Measurements from ENCODE around the gene CMKLR1. TPM values are rescaled to one million over a fixed set of nuclear protein-coding genes. Genes with fewer than 3 reads are reported as not detected.

CMKLR1 gene
- total RNA-seq, 1 experiment from 2014 or later: not detected

- Histone ChIP-seq H3K27ac (no peak overlapping the region), H3K27me3 (replicated peaks) (no peaks in the 10 kb centered on the region), H3K9me3 (replicated peaks) (no peaks in the 10 kb centered on the region), H3K36me3 (no peaks in the 10 kb centered on the region), H3K4me3 (no peak overlapping the region), H3K4me1 (replicated peaks) (no peaks in the 10 kb centered on the region)
- no peak for DNase-seq (ENCODE audit: low read depth in 1 of 2, low spot score in 2 of 2)
These were observed 18.4 kb downstream of the CMKLR1 start for GRCh38 chr12:108320507-108321293.

- no peak overlapping the region for H3K27ac ChIP-seq
These were observed 19.6 kb downstream of the CMKLR1 start for GRCh38 chr12:108319277-108320234.

GRCh38 chr12:108318472-108319275 lies 20.4 kb downstream of the CMKLR1 start:
- Histone ChIP-seq H3K9me3 (replicated peaks) (no peaks in the 10 kb centered on the region), H3K27me3 (replicated peaks) (no peaks in the 10 kb centered on the region), H3K4me3 (no peak overlapping the region), H3K4me1 (replicated peaks) (no peaks in the 10 kb centered on the region), H3K27ac (no peak overlapping the region), H3K36me3 (no peaks in the 10 kb centered on the region)
- DNase-seq (ENCODE audit: low read depth in 1 of 2, low spot score in 2 of 2): no peak

More at GRCh38 chr12:108319277-108320234, 19.6 kb downstream of the CMKLR1 start:
- no peak overlapping the region for H3K4me3 ChIP-seq
- no peaks in the 10 kb centered on the region for H3K4me1 ChIP-seq (replicated peaks)
- no peaks in the 10 kb centered on the region for H3K27me3 ChIP-seq (replicated peaks)
- DNase-seq (ENCODE audit: low read depth in 1 of 2, low spot score in 2 of 2): no peak
- no peaks in the 10 kb centered on the region for H3K36me3 ChIP-seq
- H3K9me3 ChIP-seq (replicated peaks): no peaks in the 10 kb centered on the region

- Histone ChIP-seq H3K4me1 (replicated peaks) (no peaks in the 10 kb centered on the region), H3K4me3 (no peak overlapping the region), H3K36me3 (no peaks in the 10 kb centered on the region), H3K27me3 (replicated peaks) (no peaks in the 10 kb centered on the region), H3K9me3 (replicated peaks) (no peaks in the 10 kb centered on the region), H3K27ac (no peak overlapping the region)
- DNase-seq (ENCODE audit: low read depth in 1 of 2, low spot score in 2 of 2): no peak
These were observed 21.5 kb downstream of the CMKLR1 start for GRCh38 chr12:108317308-108318234.

GRCh38 chr12:108316176-108317086 lies 22.7 kb downstream of the CMKLR1 start:
- no peak for DNase-seq (ENCODE audit: low read depth in 1 of 2, low spot score in 2 of 2)
- Histone ChIP-seq H3K27ac (no peak overlapping the region), H3K9me3 (replicated peaks) (no peaks in the 10 kb centered on the region), H3K36me3 (no peaks in the 10 kb centered on the region), H3K4me3 (no peak overlapping the region), H3K27me3 (replicated peaks) (no peaks in the 10 kb centered on the region), H3K4me1 (replicated peaks) (no peaks in the 10 kb centered on the region)

- Histone ChIP-seq H3K4me1 (replicated peaks) (no peaks in the 10 kb centered on the region), H3K27ac (no peak overlapping the region)
These were observed 23.5 kb downstream of the CMKLR1 start for GRCh38 chr12:108315486-108316105.

GRCh38 chr12:108313606-108314351 lies 25.3 kb downstream of the CMKLR1 start:
- Histone ChIP-seq H3K4me3 (no peak overlapping the region), H3K36me3 (no peaks in the 10 kb centered on the region), H3K27ac (no peak overlapping the region), H3K9me3 (replicated peaks) (no peaks in the 10 kb centered on the region), H3K27me3 (replicated peaks) (no peaks in the 10 kb centered on the region), H3K4me1 (replicated peaks) (no peaks in the 10 kb centered on the region)
- DNase-seq (ENCODE audit: low read depth in 1 of 2, low spot score in 2 of 2): no peak

More at GRCh38 chr12:108315486-108316105, 23.5 kb downstream of the CMKLR1 start:
- Histone ChIP-seq H3K9me3 (replicated peaks) (no peaks in the 10 kb centered on the region), H3K36me3 (no peaks in the 10 kb centered on the region), H3K27me3 (replicated peaks) (no peaks in the 10 kb centered on the region), H3K4me3 (no peak overlapping the region)
- DNase-seq (ENCODE audit: low read depth in 1 of 2, low spot score in 2 of 2): no peak

- no peak overlapping the region for H3K4me3 ChIP-seq
- H3K4me1 ChIP-seq (replicated peaks): no peaks in the 10 kb centered on the region
- H3K27me3 ChIP-seq (replicated peaks): no peaks in the 10 kb centered on the region
- H3K36me3 ChIP-seq: no peaks in the 10 kb centered on the region
- no peak overlapping the region for H3K27ac ChIP-seq
- DNase-seq (ENCODE audit: low read depth in 1 of 2, low spot score in 2 of 2): no peak
- no peaks in the 10 kb centered on the region for H3K9me3 ChIP-seq (replicated peaks)
These were observed 25.9 kb downstream of the CMKLR1 start for GRCh38 chr12:108313241-108313605.

- DNase-seq (ENCODE audit: low read depth in 1 of 2, low spot score in 2 of 2): no peak
These were observed 26.4 kb downstream of the CMKLR1 start for GRCh38 chr12:108312693-108313189.

GRCh38 chr12:108312073-108312659 lies 26.9 kb downstream of the CMKLR1 start:
- H3K36me3 ChIP-seq: no peaks in the 10 kb centered on the region
- no peaks in the 10 kb centered on the region for H3K27me3 ChIP-seq (replicated peaks)
- H3K9me3 ChIP-seq (replicated peaks): no peaks in the 10 kb centered on the region
- H3K4me3 ChIP-seq: no peak overlapping the region
- no peak overlapping the region for H3K27ac ChIP-seq
- DNase-seq (ENCODE audit: low read depth in 1 of 2, low spot score in 2 of 2): no peak
- no peaks in the 10 kb centered on the region for H3K4me1 ChIP-seq (replicated peaks)

More at GRCh38 chr12:108312693-108313189, 26.4 kb downstream of the CMKLR1 start:
- H3K36me3 ChIP-seq: no peaks in the 10 kb centered on the region
- no peaks in the 10 kb centered on the region for H3K4me1 ChIP-seq (replicated peaks)
- no peaks in the 10 kb centered on the region for H3K9me3 ChIP-seq (replicated peaks)
- H3K27me3 ChIP-seq (replicated peaks): no peaks in the 10 kb centered on the region
- no peak overlapping the region for H3K4me3 ChIP-seq
- no peak overlapping the region for H3K27ac ChIP-seq

- H3K4me1 ChIP-seq (replicated peaks): no peaks in the 10 kb centered on the region; the same call in 1 of the 2 replicates
- DNase-seq (ENCODE audit: low read depth in 1 of 2, low spot score in 2 of 2): no peak
- no peaks in the 10 kb centered on the region for H3K9me3 ChIP-seq (replicated peaks)
- H3K27ac ChIP-seq: no peak overlapping the region
- no peaks in the 10 kb centered on the region for H3K27me3 ChIP-seq (replicated peaks)
- no peak overlapping the region for H3K4me3 ChIP-seq
- no peaks in the 10 kb centered on the region for H3K36me3 ChIP-seq
These were observed 27.5 kb downstream of the CMKLR1 start for GRCh38 chr12:108311605-108312004.
